Activated CD4-positive, alpha-beta T cell treated with anti-CD3 and anti-CD28 coated beads, Interleukin-10, Interleukin-2, amounts not matched to agents 100 ng/mL and 50 ng/mL, durations not matched to agents 16 hours and 8 hours (primary cell): Measurements from ENCODE around the gene SPATC1L.
"Not testable (repeated sequence)": the region's sequence is repeated elsewhere in the genome, so short reads cannot be mapped to it uniquely, and the experiment has no call there.

Experiments used
- DNase-seq: peaks from one replicate; pipeline ENCODE4 v3.0.0-alpha.2; 2020

Gene SPATC1L

GRCh38 chr21:46182548-46183336, 1.5 kb downstream of the SPATC1L start:
- DNase-seq: no peak

- DNase-seq: no peak
Measured at GRCh38 chr21:46181953-46182547, 2.2 kb downstream of the SPATC1L start.

- no peak for DNase-seq
Measured at GRCh38 chr21:46181436-46181835, 2.8 kb downstream of the SPATC1L start.

- no peak for DNase-seq
Measured at GRCh38 chr21:46180778-46181391, 3.4 kb downstream of the SPATC1L start.

GRCh38 chr21:46180079-46180722, 4.1 kb downstream of the SPATC1L start:
- DNase-seq: no peak

- DNase-seq: no peak
Measured at GRCh38 chr21:46179708-46180078, 4.6 kb downstream of the SPATC1L start.

GRCh38 chr21:46178961-46179360, 5.3 kb downstream of the SPATC1L start:
- DNase-seq: no peak

DNA sequence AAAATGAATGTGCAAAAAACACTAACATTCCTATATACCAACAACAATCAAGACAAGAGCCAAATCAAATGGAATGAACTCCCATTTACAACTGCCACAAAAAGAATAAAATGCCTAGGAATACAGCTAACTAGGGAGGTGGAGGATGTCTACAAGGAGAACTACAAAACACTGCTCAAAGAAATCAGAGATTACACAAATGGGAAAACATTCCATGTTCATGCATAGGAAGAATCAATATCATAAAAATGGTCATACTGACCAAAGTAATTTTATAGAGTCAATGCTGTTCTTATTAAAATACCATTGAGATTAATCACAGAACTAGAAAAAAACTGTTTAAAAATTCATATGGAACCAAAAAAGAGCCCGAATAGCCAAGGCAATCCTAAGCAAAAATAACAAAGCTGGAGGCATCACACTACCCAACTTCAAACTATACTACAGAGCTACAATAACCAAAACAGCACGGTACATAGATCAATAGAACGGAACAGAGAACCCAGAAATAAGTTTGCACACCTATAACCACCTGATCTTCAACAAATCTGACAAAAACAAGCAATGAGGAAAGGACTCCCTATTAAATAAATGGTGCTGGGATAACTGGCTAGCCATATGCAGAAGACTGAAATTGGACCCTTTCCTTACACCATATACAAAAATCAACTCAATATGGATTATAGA, 7.7 kb downstream of the SPATC1L start:
- not testable (repeated sequence) for DNase-seq

DNA sequence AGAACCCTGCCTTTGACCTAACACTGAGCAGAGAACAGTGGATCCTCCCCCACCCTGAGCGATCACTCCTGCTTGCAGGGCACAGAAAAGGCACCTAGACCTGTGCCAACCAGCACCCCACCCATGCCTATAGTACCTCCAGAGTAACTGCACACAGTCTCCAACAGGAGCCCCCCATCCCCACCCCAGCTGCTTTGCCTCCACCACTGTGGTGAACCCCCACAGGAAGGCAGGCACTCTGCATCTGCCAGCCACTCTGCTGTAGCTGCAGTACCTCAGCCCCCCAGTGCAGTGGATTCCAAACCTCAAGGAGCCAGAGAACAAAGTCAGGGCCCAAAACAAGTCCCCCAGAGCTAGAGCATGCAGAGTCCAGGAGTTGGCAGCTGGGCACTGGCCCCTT, 10.7 kb downstream of the SPATC1L start:
- no peak for DNase-seq

DNA sequence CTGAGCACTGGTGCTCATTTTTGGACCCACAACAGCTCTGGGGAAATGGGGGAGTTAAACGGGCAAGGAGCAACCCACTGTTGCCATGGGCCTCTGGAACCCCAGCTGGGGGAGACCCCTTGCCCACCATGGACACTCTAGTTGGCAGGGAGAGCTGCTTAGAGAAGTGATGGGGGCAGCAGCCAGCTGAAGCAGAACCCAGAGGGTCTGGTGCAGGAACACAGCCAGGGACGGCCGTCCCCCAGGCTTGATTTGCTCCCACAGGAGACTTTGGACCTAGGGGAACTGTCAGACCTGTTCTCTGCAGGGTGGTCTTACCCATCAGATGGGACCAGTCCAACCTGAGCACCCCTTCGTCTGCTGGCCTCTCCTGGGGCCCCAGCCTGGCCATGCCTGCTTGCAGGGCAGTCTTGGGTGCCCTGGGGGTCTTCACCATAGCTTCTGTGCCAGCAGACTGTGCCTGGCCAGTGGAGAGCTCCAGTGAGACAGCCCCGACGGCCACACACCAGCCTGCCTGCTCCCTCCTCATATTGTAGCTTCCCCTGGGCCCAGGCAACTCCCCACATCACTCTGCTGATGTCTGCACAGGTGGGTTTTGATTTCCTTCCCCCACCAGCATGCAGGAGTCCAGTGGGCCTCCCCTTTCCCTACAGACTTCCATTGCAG, 11.3 kb downstream of the SPATC1L start:
- DNase-seq: no peak

- DNase-seq: no peak
Measured at GRCh38 chr21:46171996-46172862, 12.0 kb downstream of the SPATC1L start.

DNA sequence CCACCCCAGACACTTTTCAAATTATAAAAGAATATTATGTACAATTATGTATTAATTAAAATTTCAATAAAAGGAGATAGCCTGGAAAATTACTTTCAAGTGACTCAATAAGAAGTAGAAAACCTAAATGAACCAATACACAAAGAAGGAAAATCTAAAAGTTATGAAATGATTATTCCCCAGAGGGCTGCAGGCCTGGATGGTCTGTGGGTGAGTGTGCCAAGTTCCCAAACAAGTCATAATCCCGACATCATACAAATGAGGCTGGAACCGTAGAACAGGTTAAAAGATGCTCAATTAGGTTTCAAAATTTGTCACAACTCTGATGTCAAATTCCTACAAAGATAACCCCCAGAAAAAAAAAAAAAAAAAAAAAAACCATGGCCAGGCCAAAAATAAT, 12.7 kb downstream of the SPATC1L start:
- no peak for DNase-seq

- DNase-seq: not testable (repeated sequence)
Measured at GRCh38 chr21:46170436-46171193, 13.6 kb downstream of the SPATC1L start.

DNA sequence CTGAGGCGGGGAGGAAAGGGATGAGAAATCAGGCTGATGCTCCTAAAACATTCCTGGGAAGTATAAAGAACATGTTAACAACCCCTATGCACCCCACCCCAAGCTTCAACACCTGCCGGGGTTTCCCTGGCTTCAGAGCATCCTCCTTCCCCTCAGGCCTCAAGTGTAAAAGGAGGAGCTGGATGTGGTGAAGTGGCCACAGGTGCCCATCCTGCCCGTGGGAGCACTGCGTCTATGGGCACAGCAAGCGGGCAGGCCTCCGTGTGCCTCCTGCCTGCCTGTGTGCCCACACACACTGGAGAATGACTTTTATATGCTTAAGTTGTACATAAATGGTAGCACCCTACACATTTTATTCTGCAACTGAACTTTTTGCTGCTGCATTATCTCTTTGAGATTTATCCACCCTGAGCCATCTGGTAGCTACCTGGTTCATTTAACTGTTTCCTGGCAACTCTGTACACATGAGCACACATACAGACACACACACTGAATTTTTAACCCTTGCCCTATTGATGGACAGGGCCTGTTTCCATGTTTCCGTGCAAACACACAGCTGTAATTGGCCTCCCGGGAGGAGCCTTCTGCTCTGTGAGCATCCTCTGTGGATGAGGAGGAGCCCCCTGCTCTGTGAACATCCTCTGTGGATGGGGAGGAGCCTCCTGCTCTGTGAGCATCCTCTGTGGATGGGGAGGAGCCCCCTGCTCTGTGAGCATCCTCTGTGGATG, 15.4 kb downstream of the SPATC1L start:
- no peak for DNase-seq

DNA sequence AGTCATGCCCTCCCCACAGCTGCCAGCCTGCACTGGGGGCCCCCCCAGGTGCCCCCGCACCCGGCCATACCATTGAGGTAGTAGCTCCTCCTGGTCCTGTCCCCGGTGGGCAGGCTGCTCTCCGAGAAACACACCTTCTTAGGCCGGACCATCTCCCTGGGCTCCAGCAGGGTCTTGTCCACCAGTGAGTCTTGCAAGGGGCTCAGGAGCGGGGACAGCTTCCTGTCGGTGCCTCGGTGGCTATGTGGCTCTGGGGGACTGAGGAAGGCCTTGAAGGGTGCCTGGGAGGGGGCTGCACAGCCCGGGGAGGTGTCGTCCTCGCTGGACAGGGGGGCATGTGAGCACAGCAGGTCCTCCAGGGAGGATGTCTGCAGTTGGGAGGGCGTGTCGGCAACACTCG, 16.0 kb downstream of the SPATC1L start:
- DNase-seq: no peak

GRCh38 chr21:46165098-46165497, 19.2 kb downstream of the SPATC1L start:
- DNase-seq: no peak

DNA sequence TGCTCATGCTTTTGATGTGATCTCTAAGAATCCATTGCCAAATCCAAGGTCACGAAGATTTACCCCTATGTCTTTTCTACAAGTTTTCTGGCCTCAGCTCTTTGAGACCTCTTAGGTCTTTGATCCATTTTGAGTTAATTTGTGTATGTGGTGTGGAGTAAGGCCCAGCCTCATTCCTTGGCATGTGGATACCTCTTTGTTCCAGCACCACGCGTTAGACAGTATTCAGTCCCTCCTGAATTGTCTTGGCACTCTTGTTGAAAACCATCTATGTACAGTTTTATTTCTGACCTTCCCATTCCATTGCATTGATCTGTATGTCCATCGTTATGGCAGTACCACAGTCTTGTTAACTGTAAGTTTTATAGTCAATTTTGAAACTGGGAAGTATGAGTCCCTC, 20.9 kb downstream of the SPATC1L start:
- no peak for DNase-seq

DNA sequence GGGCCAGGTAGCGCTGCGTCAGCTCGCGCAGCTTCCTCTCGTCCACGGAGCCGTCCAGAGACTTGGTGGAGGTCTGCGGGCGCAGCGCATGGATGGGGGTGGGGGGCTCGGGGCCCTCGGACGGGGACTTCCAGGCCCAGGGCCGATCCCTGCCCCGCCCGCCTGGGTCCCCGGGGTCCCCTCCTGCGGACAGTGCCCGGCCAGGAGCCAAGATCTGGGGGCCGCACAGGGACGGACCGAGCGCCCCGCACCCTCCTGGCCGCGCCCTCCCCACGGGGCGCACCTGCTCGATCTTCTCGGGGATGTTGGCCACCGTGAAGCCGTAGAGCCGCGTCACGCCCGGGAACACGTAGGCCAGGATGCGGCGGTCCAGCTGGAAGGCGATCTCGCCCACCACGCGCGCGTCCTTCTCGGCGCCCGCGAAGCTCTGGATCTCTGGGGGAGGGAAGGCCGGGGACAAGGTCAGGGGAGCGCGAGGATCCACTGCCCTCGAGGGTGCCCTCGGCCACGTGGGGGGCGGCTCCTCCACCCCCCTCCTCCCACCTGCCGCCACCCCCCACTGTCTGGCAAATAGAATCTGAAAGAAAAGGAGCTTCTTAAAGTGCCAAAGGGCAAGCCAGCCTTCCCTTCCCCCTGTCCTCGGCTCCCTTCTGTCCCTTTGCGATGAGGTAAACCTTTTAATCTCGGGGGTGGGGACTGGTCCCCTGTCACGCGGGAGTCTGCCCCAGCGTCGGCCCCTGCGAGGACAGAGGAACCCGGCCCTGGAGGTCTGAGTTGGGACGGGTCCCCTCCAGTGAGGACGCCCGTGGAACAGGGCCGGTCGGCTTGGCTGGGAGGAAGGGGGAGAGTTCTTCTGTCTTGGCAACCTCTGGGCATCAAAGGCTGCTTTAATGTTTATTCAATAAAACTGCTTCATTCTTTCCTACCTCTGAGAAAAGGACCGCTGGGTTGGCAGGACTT, 22.3 kb downstream of the SPATC1L start:
- no peak for DNase-seq
